ENCODE results near the gene CDK13.
"Not testable (repeated sequence)": the region's sequence is repeated elsewhere in the genome, so short reads cannot be mapped to it uniquely, and the experiment has no call there.

The CDK13 gene

DNA sequence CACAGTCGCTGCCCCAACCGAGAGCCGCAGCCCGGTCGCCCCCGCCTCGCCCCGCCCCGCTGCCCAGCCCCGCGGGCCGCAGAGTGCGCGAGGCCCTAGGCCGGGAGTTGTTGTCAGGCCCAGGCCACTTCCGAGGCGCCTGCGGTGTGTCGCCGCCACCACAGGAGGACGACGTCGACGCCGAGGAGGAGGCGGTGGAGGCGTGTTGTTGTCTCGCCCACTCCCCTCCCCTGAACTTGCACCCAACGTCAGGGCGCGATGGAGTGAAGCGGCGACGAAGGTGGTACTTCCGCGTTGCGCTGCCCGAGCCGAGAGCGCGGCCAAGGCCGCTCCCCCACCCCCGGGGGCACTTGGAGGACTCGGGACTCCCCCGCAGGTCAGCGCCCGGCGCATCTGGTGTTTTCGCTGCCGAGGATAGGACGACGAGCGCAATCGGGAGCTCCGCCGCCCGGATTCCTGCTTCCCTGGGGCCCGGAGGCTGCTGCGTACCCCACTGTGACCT, at the start of gene CDK13:
TSS of gene CDK13 (plus strand) at position 286 of the 502 bp plus-strand sequence. CDS start 386 bp downstream, outside the sequence.
- peak; percentile 96 for DNase-seq (ENCODE audit: low spot score)

DNA sequence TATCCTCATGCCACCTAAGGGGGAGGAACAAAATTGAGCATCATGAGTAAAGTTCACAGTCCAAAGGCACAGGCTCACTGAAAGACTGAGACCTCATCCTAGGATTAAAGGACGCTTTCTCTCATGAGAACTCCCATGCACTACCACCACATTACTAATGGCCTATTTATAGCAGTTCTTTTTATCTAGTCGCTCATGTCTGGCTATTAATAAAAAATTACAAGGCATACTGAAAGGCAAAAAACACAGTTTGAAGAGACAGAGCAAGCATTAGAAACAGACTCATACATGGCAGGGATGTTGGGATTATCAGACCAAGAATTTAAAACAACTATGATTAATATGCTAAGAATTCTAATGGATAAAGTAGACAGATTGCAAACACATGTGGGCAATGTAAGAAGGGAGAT, 46.0 kb upstream of the CDK13 start:
- DNase-seq (ENCODE audit: low spot score) = no peak

DNA sequence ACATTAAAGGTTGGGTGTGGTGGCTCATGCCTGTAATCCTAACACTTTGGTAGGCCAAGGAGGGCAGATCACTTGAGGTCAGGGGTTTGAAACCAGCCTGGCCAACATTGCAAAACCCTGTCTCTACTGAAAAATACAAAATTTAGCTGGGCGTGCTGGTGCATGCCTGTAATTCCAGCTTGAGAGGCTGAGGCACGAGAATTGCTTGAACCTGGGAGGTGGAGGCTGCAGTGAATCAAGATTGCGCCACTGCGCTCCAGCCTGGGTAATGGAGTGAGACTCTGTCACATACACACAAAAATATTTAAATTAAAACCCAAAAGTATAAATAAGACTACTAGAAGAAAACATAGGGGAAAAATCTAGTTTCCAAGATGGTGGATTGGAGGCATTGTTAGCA, 41.9 kb upstream of the CDK13 start:
- DNase-seq (ENCODE audit: low spot score) = no peak

DNA sequence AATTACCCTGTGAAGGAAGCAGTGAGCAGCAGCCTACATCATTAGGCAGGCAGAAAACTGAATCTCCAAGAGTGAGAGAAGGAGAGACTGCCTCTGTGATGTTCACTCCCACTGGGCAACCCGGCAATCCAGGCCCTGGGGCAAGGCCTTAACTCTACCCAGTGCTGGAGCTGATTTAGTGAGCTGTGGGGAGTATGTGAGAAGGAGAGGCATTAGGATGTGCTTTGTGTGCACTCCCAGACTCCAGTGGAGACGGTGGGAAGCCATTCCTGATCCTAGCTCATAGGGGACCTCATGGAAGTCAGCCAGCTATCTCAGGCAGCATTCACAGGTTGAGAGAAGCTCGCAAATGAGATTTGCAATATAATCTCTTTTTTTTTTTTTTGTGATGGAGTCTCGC, 41.1 kb upstream of the CDK13 start:
- no peak for DNase-seq (ENCODE audit: low spot score)

GRCh38 chr7:39909526-39909925, 40.5 kb upstream of the CDK13 start:
- DNase-seq (ENCODE audit: low spot score) = no peak

DNA sequence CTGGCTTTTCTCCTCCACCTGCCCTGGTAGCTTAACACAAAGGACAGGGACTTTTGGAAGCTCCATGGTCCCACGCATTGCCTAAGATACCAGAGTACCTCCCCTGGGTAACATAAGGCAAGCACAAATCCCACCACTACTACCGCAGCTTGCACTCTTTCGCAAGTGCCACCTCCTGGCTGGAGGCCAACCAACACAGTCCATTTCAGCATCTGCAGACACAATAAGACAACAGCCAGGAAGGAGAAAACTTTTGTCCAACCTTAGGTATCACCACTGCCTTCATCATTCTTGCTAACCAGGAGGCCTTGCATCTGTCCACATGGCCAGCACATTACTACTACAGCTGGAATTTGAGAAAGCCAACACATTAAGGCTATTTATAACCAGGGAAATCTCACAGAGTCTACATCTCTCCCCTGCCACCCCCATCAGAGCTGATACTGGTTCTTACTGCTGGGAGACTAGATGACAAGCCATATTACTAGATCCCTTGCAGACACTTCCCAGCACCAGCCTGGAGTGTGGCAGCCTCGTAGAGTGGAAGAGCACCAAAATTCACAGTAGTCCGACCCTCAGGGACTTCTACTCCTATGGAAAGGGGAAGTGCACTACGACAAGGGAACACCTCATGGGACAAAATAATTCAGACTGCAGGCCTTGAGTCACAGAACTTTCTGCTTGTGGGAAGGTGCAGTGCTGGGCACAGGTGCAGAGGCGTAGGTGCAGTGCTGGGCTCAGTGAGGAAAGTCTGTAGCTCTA, 39.8 kb upstream of the CDK13 start:
- no peak for DNase-seq (ENCODE audit: low spot score)

- DNase-seq (ENCODE audit: low spot score) = no peak
These were observed 38.9 kb upstream of the CDK13 start for GRCh38 chr7:39911167-39911566.

GRCh38 chr7:39915847-39916246, 34.2 kb upstream of the CDK13 start:
- DNase-seq (ENCODE audit: low spot score) = not testable (repeated sequence)

- no peak for DNase-seq (ENCODE audit: low spot score)
These were observed 30.4 kb upstream of the CDK13 start for GRCh38 chr7:39919646-39920045.

DNA sequence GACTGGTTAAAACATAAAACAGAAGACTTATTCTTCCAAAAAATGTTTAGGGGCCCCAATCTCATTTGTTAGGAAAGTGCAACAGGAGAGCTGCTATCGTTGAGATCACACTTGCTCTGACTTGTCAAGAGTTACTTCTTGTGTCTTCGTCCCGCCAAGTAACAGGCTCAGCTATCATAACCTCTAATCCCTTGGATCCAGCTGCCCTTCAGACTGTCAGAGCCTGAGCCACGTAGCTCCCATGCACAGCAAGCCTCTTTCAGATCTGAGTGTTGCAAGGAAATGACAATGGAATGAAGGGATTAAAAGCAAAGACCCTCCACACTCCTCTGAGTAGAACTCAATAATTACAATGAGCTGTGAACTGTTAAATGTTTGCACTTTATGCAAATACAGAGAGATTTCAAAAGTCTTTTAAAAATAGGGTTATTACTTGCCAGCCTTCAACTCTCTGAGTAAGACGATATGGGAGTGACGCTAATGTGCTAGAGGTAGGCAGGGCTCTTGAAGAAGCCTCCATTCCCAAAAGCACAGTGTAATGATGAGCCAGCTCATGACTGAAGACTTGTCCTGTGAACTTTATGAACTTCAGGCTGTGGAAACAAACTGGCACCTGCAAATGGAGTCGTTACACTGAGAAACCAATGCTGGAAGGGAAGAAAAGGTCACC, 28.4 kb upstream of the CDK13 start:
- no peak for DNase-seq (ENCODE audit: low spot score)

DNA sequence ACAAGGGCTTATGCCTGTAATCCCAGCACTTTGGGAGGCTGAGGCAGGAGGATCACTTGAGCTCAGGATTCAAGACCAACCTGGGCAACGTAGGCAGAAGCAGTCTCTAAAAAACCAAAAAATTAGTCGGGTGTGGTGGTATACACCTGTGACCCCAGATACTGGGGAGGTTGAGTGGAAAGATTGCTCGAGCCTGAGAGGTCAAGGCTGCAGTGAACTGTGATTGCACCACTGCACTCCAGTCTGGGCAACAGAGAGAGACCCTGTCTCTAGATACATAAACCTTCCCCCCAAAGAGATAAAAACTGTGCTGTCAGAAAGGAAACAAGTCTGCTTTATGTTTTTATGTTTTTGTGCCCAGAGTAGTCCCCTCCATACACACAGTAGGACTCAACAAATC, 27.5 kb upstream of the CDK13 start:
- no peak for DNase-seq (ENCODE audit: low spot score)

- no peak for DNase-seq (ENCODE audit: low spot score)
These were observed 27.0 kb upstream of the CDK13 start for GRCh38 chr7:39923091-39923490.

DNA sequence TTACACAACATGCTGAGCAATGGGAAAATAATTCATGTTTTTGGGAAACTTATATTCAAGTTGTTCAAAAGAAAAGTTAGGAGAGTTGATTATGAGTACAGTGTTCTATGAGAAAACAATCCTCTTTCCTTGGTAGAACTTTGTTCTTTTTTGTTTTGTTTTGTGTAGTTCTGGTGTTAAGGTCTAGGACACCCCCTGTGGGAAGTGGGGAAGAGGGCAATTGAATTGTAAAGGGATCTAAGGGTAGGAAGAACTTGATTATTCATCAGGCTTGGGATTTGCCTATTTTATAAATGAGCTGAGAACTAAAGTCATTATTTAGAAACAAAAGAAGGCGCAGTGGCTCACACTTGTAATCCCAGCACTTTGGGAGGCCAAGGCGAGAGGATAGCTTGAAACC, 25.9 kb upstream of the CDK13 start:
- no peak for DNase-seq (ENCODE audit: low spot score)

GRCh38 chr7:39926111-39926510, 23.9 kb upstream of the CDK13 start:
- DNase-seq (ENCODE audit: low spot score) = no peak

GRCh38 chr7:39927018-39927417, 23.0 kb upstream of the CDK13 start:
- no peak for DNase-seq (ENCODE audit: low spot score)

GRCh38 chr7:39934132-39934531, 15.9 kb upstream of the CDK13 start:
- DNase-seq (ENCODE audit: low spot score) = no peak

DNA sequence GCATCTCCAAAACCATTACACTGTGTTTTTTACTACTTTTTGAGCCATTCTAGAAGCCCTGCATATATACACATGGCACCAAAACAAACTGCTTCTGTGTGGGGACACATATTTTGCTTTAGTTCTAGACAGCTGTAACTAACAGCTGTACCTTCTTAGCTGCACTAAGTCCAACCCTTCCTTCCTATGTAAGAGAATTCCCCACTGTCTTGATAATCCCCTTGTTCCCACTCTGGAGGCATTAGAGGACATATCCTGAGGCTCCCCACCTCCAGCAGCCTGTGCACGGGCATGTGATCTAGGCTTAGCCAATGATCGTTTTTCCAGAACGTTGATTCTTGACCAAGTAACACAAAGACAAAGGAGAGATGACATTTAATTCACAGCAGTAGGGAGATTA, 13.3 kb upstream of the CDK13 start:
- no peak for DNase-seq (ENCODE audit: low spot score)

GRCh38 chr7:39937366-39938153, 12.5 kb upstream of the CDK13 start:
- DNase-seq (ENCODE audit: low spot score) = no peak

GRCh38 chr7:39942883-39943282, 7.2 kb upstream of the CDK13 start:
- DNase-seq (ENCODE audit: low spot score) = no peak

- DNase-seq (ENCODE audit: low spot score) = peak; percentile 20
These were observed 3.4 kb upstream of the CDK13 start for GRCh38 chr7:39946693-39947092.

DNA sequence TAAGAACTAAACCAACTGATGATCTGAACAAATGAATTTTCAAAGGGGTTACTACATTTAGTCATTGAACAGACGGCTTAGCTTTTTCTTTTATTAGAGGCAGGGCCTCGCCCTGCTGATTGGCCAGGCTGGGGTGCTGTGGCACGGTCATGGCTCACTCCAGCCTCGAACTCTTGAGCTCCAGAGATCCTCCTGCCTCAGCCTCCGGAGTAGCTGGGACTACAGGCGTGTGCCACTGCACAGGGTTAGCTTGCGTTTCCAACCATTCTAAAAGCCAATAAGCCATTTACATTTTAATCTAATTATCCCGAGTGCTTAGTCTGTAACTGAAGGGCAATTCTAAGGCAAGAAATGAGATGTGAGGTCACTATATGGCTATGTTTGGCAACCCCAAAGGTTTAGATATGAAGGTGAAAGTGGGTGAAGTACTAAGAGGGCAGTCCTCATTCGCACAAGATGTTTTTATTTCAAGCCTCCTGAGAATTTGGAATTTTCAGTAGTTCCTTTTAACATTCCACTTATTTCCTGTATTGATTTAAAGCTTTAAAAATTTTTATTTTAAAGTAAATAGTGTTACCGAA, 1.6 kb upstream of the CDK13 start:
- no peak for DNase-seq (ENCODE audit: low spot score)
